SHP77 (cell line): Measurements from ENCODE around the gene AGO1.

Experiments
- DNase-seq, 2 experiments: peaks; one replicate each; lab custom pipeline; 2025; lab: John Stamatoyannopoulos, UW

AGO1 gene

DNA sequence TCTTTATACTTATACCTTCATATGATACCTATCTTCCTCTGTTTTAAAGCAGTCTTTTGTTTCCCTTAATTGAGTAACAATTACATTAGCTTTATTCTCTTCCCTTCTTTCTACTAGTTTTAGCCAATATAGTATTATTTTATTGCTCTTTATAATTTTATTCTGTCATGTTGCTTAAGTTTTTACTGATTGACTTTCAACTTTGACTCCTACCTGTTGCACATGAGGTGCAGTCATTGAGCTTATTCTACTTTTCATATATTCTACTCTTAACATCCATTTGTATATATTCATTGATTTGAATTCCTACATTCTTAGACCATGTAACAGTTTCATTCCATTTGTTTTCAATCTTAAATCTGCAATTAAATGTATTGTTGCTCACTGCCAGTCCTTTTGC, 97.1 kb downstream of the AGO1 start:
- no peak for DNase-seq
